Ramos (cell line): Measurements from ENCODE around the gene PLXNA1.

Experiments used
- in situ Hi-C: fragments of 300-500 bp; cut with MboI; formaldehyde crosslinking; loops from one replicate; pipeline ENCODE4 v1.14.3; 2022; ENCODE audit warnings: low sequenced_read_pairs; ENCODE audit not compliant: unreplicated experiment

The PLXNA1 gene

DNA sequence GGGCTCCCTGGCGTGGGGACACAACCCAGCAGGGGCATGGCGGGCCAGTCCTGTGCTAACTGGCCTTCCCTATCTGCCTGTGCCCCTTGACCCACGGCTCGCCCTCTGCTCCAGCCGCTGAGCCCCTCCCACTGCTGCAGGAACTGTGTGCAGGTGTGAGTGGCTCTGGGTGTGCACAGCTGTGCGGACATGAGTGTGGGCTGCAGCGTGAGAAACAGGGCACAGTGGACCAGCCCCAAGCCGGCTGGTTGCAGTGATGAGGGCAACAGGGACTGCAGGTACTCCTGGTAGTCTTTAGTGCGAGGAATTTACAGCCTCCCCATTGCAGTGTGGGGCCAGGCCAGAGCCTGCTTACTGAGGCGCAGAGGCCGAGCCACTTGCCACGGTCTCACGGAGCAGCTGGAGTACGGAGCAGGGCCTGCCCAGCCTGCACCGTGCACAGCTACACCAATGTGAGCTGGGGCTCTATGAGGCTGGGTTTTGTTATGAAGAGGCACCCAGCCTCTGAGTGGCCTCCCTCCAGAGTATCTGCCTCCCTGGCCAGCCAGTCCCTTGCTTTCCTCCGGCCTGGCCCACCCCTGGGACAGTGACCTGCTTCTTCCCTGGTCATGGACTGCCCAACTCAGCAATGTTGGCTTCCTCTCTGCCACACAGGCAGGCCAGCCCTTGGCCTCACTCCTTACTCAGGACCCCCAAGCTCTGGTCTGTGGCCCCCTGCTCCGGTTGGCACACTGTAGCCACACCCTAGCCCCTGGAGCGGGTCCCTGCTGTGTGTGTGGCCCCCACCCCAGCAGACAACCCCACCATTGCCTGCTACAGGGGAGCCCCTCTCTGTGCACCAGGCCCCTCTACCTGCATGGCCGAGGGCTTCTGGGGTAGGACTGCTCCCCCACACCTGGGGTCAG is 47.8 kb downstream of the PLXNA1 start:
- in situ Hi-C loops, result no loop called here

DNA sequence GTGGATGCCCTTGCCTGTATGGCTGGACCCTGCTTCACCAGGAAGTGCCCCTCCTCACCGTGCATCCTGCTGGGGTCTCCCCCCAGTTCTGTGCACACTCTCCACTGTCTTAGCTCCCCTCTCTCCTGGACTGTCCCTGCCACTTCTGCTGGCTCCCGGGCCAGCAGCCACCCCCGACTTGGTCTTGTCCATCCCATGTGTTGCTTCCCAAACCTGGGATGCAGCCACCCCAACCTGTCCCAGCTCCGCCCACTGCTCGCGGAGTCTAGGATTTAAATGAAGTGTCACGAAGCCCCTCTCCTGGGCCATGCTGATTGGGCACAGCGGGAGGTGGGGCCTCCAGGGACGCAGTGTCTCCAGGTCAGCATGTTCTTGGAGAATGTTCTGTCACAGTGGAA is 48.5 kb downstream of the PLXNA1 start:
- in situ Hi-C loops, result no loop called here

DNA sequence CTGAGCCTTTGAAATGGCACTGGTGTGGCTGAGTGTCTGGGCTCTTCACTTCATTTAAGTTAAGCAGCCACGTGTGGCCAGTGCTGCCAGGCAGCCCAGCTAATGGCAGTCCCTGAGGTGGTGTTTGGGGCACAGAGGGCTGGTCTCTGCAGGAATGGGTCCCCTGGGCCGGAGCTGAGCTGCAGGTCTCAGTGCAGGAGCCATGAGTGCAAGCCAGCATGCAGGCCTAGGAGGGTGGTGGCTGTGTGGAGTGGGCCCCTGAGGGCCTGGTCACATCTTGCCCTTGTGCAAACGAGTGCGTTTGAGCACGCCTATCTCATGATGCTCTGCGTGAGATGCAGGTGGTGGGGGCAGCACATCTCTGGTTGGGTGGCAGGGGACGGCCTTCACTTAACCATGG is 48.9 kb downstream of the PLXNA1 start:
- in situ Hi-C loops, result no loop called here

DNA sequence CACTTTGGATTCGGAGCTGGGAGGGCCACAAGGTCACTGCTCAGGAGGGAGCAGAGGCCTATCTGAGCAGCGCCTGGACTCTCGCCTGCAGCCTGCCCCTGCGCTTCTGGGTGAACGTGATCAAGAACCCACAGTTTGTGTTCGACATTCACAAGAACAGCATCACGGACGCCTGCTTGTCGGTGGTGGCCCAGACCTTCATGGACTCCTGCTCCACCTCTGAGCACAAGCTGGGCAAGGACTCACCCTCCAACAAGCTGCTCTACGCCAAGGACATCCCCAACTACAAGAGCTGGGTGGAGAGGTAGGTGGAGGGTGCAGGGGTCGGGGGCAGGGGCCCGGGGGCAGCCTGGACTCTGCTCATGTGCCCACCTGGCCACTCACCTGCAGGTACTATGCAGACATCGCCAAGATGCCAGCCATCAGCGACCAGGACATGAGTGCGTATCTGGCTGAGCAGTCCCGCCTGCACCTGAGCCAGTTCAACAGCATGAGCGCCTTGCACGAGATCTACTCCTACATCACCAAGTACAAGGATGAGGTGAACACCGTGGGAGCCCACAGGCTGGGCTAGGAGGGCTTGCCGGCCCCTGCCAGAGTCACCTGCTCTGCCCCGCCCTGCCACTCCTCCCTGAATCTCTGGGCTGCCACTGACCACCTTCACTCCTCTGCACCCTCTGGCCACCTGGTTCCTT is 49.5 kb downstream of the PLXNA1 start:
- in situ Hi-C loops, result no loop called here
